K562 (cell line): ENCODE measurements around the gene RTP3. TPM values are rescaled to one million over a fixed set of nuclear protein-coding genes. Genes with fewer than 3 reads are reported as not detected.

Experiments used
- CBFA2T3 ChIP-seq: fragments of 450-650 bp; IDR thresholded peaks from 2 replicates; pipeline ENCODE4 v1.6.1; 2017
- CCAR2 ChIP-seq: fragments of 200-400 bp; formaldehyde crosslinking; IDR thresholded peaks from 2 replicates; pipeline ENCODE4 v1.6.1; 2017; ENCODE audit warnings: mild to moderate bottlenecking, low read depth, low read length
- CEBPB ChIP-seq: fragments of 450-650 bp; IDR thresholded peaks from 2 replicates; pipeline ENCODE4 v1.6.1; 2016; ENCODE audit warnings: missing genetic modification characterization, missing compliant biosample characterization
- MTA3 ChIP-seq: fragments of 450-650 bp; formaldehyde crosslinking; IDR thresholded peaks from 2 replicates; pipeline ENCODE4 v1.6.1; 2017; ENCODE audit warnings: mild to moderate bottlenecking, borderline replicate concordance
- SOX6 ChIP-seq: fragments of 450-650 bp; IDR thresholded peaks from 2 replicates; pipeline ENCODE4 v1.6.1; 2014; ENCODE audit warnings: mild to moderate bottlenecking
- SUPT5H ChIP-seq: fragments of 450-650 bp; IDR thresholded peaks from 2 replicates; pipeline ENCODE4 v1.6.1; 2016
- ZC3H4 ChIP-seq: sonication (generic); formaldehyde crosslinking; IDR thresholded peaks from 2 replicates; pipeline ENCODE4 v1.9.0; 2021; ENCODE audit warnings: missing genetic modification reagents, borderline replicate concordance
- ZNF140 ChIP-seq: fragments of 250-450 bp; sonication (Bioruptor Pico); IDR thresholded peaks from 2 replicates; pipeline ENCODE4 v1.8.0; 2021; ENCODE audit warnings: moderate library complexity, mild to moderate bottlenecking, inconsistent platforms
- ZNF41 ChIP-seq: fragments of 250-450 bp; sonication (Bioruptor Pico); conservative IDR thresholded peaks from 2 replicates; pipeline ENCODE4 v1.4.0; 2020; ENCODE audit warnings: mild to moderate bottlenecking
- polyA plus RNA-seq, 8 experiments: library from polyadenylated mRNA; depleted of rRNA in 4 of 8; stranded (reverse) in 5 of 8; unstranded in 3 of 8; fragments of >200 nt; fragmentation: Nextera tagmentation in 2 of 8; fragmentation: Illumina TruSeq in 1 of 8; extraction: Ambion mirVana in 2 of 8; extraction: Trizol in 1 of 8; gene quantifications; 2 replicates each; pipeline versions ENCODE4 v1.2.1 to v1.2.3, GENCODE V29; 2011 to 2014; ENCODE audit warnings: inconsistent platforms in 1 of 8, missing spikeins in 1 of 8
- total RNA-seq, 7 experiments: library from RNA; depleted of rRNA in 6 of 7; stranded (reverse); fragments of >200 nt in 6 of 7; fragmentation: Illumina TruSeq in 2 of 7; extraction: Trizol in 2 of 7; gene quantifications; 2 replicates each; pipeline versions ENCODE4 v1.2.1 to v1.2.3, GENCODE V29; 2011 to 2021; ENCODE audit warnings: low replicate concordance in 1 of 7
- TF ChIP-seq, protein P1 (sequence below): fragments of 450-650 bp; IDR thresholded peaks from 2 replicates; pipeline ENCODE4 v1.6.1; 2016; ENCODE audit warnings: antibody characterized with exemption
- TF ChIP-seq, protein P2 (sequence below): sonication (generic); formaldehyde crosslinking; IDR thresholded peaks from 2 replicates; pipeline ENCODE4 v1.8.0; 2022; ENCODE audit warnings: mild to moderate bottlenecking, missing genetic modification reagents
- TF ChIP-seq, protein P3 (sequence below): sonication (generic); formaldehyde crosslinking; IDR thresholded peaks from 2 replicates; pipeline ENCODE4 v1.8.0; 2022; ENCODE audit warnings: missing genetic modification reagents, mild to moderate bottlenecking, borderline replicate concordance

RTP3 gene
- total and polyA plus RNA-seq, 9 of the 15 experiments (the other 6 are each of a cell fraction or from before 2014, with no cell fraction given), result not detected

DNA sequence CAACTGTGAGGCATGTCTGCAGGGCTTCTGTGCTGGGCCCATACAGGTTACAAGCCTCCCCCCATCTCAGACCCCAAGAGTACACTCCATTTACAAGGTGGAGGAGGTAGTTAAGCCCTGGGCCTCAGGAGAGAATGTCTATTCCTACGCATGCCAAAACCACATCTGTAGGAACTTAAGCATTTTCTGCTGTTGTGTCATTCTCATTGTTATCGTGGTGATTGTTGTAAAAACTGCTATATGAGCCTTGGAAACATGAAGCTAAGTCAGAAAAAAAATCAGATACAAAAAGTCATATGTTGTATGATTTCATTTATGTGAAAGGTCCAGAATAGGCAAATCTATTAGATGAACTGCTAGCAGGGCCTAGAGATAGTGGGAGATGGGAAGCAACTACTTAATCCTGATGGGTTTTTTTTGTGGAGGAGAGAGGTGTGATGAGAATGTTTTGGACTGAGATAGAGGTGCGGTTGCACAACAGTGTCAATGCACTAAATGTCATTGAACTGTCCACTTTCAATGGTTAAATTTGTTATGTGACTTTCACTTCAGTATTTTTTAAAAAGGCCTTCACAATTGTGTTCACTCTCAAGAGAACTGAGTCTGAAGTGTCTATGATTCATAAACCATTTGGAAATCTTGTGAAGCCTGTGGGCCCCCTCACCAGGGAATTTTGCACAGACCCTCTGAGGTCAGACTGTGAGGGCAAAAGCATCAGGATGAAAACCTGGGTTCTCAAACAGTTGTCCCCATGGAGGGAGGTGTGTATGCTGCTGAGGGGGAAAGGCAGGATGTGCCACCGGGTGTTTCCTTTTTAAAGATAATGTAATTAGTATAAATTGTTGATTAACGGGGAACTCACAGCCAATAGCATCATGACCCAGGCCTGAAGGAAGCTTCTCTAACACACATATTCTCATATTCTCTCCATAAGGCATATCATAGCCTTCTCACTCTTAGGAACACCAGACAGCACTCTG, 3.2 kb downstream of the RTP3 start (continued):
- TF ChIP-seq ZNF41 (CRISPR knock-in tag) (no peak), SUPT5H (no peak), ZC3H4 (CRISPR knock-in tag) (no peak), SOX6 (peak; percentile 38; the same call in 1 of the 2 replicates), CEBPB (tag) (peak; percentile 89), MTA3 (no peak), CCAR2 (no peak), CBFA2T3 (peak; percentile 19; the same call in 1 of the 2 replicates), ZNF140 (no peak)
- TF ChIP-seq, protein P1, sequence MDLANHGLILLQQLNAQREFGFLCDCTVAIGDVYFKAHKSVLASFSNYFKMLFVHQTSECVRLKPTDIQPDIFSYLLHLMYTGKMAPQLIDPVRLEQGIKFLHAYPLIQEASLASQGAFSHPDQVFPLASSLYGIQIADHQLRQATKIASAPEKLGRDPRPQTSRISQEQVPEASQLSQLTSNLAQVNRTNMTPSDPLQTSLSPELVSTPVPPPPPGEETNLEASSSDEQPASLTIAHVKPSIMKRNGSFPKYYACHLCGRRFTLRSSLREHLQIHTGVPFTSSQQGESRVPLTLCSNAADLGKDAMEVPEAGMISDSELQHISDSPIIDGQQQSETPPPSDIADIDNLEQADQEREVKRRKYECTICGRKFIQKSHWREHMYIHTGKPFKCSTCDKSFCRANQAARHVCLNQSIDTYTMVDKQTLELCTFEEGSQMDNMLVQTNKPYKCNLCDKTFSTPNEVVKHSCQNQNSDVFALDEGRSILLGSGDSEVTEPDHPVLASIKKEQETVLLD, result no peak
- TF ChIP-seq, protein P2, sequence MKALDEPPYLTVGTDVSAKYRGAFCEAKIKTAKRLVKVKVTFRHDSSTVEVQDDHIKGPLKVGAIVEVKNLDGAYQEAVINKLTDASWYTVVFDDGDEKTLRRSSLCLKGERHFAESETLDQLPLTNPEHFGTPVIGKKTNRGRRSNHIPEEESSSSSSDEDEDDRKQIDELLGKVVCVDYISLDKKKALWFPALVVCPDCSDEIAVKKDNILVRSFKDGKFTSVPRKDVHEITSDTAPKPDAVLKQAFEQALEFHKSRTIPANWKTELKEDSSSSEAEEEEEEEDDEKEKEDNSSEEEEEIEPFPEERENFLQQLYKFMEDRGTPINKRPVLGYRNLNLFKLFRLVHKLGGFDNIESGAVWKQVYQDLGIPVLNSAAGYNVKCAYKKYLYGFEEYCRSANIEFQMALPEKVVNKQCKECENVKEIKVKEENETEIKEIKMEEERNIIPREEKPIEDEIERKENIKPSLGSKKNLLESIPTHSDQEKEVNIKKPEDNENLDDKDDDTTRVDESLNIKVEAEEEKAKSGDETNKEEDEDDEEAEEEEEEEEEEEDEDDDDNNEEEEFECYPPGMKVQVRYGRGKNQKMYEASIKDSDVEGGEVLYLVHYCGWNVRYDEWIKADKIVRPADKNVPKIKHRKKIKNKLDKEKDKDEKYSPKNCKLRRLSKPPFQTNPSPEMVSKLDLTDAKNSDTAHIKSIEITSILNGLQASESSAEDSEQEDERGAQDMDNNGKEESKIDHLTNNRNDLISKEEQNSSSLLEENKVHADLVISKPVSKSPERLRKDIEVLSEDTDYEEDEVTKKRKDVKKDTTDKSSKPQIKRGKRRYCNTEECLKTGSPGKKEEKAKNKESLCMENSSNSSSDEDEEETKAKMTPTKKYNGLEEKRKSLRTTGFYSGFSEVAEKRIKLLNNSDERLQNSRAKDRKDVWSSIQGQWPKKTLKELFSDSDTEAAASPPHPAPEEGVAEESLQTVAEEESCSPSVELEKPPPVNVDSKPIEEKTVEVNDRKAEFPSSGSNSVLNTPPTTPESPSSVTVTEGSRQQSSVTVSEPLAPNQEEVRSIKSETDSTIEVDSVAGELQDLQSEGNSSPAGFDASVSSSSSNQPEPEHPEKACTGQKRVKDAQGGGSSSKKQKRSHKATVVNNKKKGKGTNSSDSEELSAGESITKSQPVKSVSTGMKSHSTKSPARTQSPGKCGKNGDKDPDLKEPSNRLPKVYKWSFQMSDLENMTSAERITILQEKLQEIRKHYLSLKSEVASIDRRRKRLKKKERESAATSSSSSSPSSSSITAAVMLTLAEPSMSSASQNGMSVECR (CRISPR knock-in tag), result no peak
- TF ChIP-seq, protein P3, sequence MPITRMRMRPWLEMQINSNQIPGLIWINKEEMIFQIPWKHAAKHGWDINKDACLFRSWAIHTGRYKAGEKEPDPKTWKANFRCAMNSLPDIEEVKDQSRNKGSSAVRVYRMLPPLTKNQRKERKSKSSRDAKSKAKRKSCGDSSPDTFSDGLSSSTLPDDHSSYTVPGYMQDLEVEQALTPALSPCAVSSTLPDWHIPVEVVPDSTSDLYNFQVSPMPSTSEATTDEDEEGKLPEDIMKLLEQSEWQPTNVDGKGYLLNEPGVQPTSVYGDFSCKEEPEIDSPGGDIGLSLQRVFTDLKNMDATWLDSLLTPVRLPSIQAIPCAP, result no peak
